Osteocyte (in vitro differentiated cells): ENCODE measurements around the gene ATP6V0D1. TPM values are rescaled to one million over a fixed set of nuclear protein-coding genes. Genes with fewer than 3 reads are reported as not detected.

Source experiments
- DNase-seq: peaks from one replicate; pipeline ENCODE4 v3.0.0; 2021; ENCODE audit warnings: mixed read lengths; ENCODE audit not compliant: unreplicated experiment; ENCODE audit errors: extremely low spot score
- H3K27ac Mint-ChIP-seq: one replicate; pipeline ENCODE4 v1.8.0; 2021; ENCODE audit warnings: mild to moderate bottlenecking, mixed read lengths; ENCODE audit not compliant: unreplicated experiment
- H3K27me3 Mint-ChIP-seq: one replicate; pipeline ENCODE4 v1.8.0; 2021; ENCODE audit warnings: mixed read lengths; ENCODE audit not compliant: unreplicated experiment
- H3K36me3 Mint-ChIP-seq: one replicate; pipeline ENCODE4 v1.8.0; 2021; ENCODE audit warnings: mixed read lengths; ENCODE audit not compliant: unreplicated experiment
- H3K4me1 Mint-ChIP-seq: one replicate; pipeline ENCODE4 v1.8.0; 2021; ENCODE audit warnings: mixed read lengths; ENCODE audit not compliant: unreplicated experiment
- H3K4me3 Mint-ChIP-seq: one replicate; pipeline ENCODE4 v1.8.0; 2021; ENCODE audit warnings: mild to moderate bottlenecking, moderate library complexity, mixed read lengths; ENCODE audit not compliant: unreplicated experiment
- H3K9me3 Mint-ChIP-seq: one replicate; pipeline ENCODE4 v1.8.0; 2021; ENCODE audit warnings: mixed read lengths; ENCODE audit not compliant: unreplicated experiment
- CTCF ChIP-seq: fragments of 200-600 bp; sonication (generic); IDR thresholded peaks from 2 replicates; pipeline ENCODE4 v1.5.0; 2021; ENCODE audit warnings: antibody characterized with exemption, mild to moderate bottlenecking, moderate library complexity
- total RNA-seq: library from RNA; stranded (reverse); gene quantifications from 2 replicates; pipeline ENCODE4 v1.2.1, GENCODE V29; 2021

The ATP6V0D1 gene
- total RNA-seq, 1 donor from 2014 or later = 116 TPM

DNA sequence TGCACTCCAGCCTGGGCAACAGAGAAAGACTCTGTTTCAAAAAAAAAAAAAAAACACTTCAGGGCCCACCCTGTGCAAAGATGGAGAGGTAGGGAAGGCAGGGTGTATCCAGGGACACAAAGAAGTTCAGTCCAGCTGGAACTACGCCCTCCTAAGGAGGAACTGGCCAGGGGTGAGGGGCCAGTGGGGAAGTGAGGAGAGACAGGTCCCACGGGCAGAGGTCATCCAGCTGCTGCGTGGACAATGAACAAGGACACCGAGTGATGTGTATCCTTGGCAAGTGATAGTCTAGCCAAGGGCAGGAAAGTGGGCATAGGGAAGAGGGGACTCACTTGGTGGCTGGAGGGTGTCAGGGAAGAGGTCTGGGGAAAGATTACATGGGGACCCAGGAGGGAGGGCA lies 38.3 kb upstream of the ATP6V0D1 start:
- TF ChIP-seq CTCF = no peak

DNA sequence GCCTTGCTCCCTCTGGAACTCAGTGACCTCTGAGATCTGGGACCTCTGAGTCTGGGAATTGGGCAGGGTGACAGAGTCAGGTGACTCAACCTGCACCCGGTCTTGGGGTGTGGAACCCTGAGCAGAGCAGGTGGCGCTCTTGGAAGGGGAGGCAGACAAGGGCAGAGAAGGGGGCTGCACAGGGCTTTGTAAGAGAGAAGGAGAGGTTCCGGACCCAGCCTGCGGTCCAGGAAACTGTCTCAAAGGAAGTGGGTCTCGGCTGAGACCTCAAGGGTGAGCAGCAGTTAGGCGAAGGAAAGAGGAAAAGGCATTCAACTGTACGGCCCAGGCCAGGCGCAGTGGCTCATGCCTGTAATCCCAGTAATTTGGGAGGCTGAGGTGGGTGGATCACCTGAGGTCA lies 37.7 kb upstream of the ATP6V0D1 start:
- H3K4me1 Mint-ChIP-seq = peaks cover 24% of the 10 kb centered on the region
- DNase-seq = no peak
- no peak overlapping the region for H3K27ac Mint-ChIP-seq
- H3K36me3 Mint-ChIP-seq = no peaks in the 10 kb centered on the region
- H3K9me3 Mint-ChIP-seq = no peaks in the 10 kb centered on the region
- TF ChIP-seq CTCF = no peak
- H3K4me3 Mint-ChIP-seq = no peak overlapping the region
- no peaks in the 10 kb centered on the region for H3K27me3 Mint-ChIP-seq

More for the DNA sequence above, 38.3 kb upstream of the ATP6V0D1 start:
- Mint-ChIP-seq H3K27ac (no peak overlapping the region), H3K9me3 (no peaks in the 10 kb centered on the region), H3K27me3 (no peaks in the 10 kb centered on the region), H3K36me3 (no peaks in the 10 kb centered on the region), H3K4me3 (no peak overlapping the region), H3K4me1 (peaks cover 24% of the 10 kb centered on the region)
- no peak for DNase-seq

GRCh38 chr16:67517661-67518423 lies 36.9 kb upstream of the ATP6V0D1 start:
- Mint-ChIP-seq H3K27ac (no peak overlapping the region), H3K4me1 (peaks cover 24% of the 10 kb centered on the region), H3K4me3 (no peak overlapping the region), H3K27me3 (no peaks in the 10 kb centered on the region), H3K36me3 (no peaks in the 10 kb centered on the region), H3K9me3 (no peaks in the 10 kb centered on the region)
- DNase-seq = no peak
- TF ChIP-seq CTCF = no peak

GRCh38 chr16:67517155-67517445 lies 36.1 kb upstream of the ATP6V0D1 start:
- H3K9me3 Mint-ChIP-seq = no peaks in the 10 kb centered on the region

More at GRCh38 chr16:67517155-67517445, 36.1 kb upstream of the ATP6V0D1 start:
- Mint-ChIP-seq H3K27me3 (no peaks in the 10 kb centered on the region), H3K4me3 (no peak overlapping the region), H3K4me1 (peaks cover 21% of the 10 kb centered on the region), H3K27ac (no peak overlapping the region), H3K36me3 (no peaks in the 10 kb centered on the region)
- no peak for DNase-seq
- TF ChIP-seq CTCF = no peak
